GM21515 (cell line): ENCODE measurements around the gene RHBDL1.
A peak's percentile ranks its signal among the peaks of the same experiment; 100 is the strongest.
"Not testable (repeated sequence)": the region's sequence is repeated elsewhere in the genome, so short reads cannot be mapped to it uniquely, and the experiment has no call there.

ENCODE experiments used
- ATAC-seq: cut with Tn5 transposase; IDR thresholded peaks from one replicate; pipeline ENCODE4 v1.9.1; 2021; ENCODE audit not compliant: unreplicated experiment

The RHBDL1 gene

GRCh38 chr16:704552-705380 is 29.3 kb downstream of the RHBDL1 start:
- ATAC-seq: no peak

GRCh38 chr16:705431-706188 is 30.1 kb downstream of the RHBDL1 start, which contains the start of gene FBXL16:
Gene FBXL16, minus strand, starts transcription at chr16:705801. Its CDS starts 8,396 bp downstream, at chr16:697405.
- ATAC-seq: no peak

GRCh38 chr16:706189-707061 is 31.0 kb downstream of the RHBDL1 start:
- ATAC-seq: no peak

GRCh38 chr16:707062-707538 is 31.6 kb downstream of the RHBDL1 start:
- ATAC-seq: no peak

GRCh38 chr16:708019-708418 is 32.5 kb downstream of the RHBDL1 start:
- no peak for ATAC-seq

- ATAC-seq: no peak
Observed at GRCh38 chr16:708959-709358, 33.5 kb downstream of the RHBDL1 start.

- no peak for ATAC-seq
Observed at GRCh38 chr16:709566-710499, 34.4 kb downstream of the RHBDL1 start.

GRCh38 chr16:710500-711075 is 35.1 kb downstream of the RHBDL1 start:
- no peak for ATAC-seq

GRCh38 chr16:711084-711483 is 35.6 kb downstream of the RHBDL1 start:
- ATAC-seq: no peak

- no peak for ATAC-seq
Observed at GRCh38 chr16:711548-712320, 36.3 kb downstream of the RHBDL1 start.

- not testable (repeated sequence) for ATAC-seq
Observed at GRCh38 chr16:712740-713250, 37.3 kb downstream of the RHBDL1 start.

GRCh38 chr16:714079-714478 is 38.6 kb downstream of the RHBDL1 start:
- no peak for ATAC-seq

- peak; percentile 60 for ATAC-seq
Observed at GRCh38 chr16:714558-715476, 39.3 kb downstream of the RHBDL1 start, which contains the start of gene METRN. Gene METRN, plus strand, starts transcription at chr16:715118. Its CDS starts 172 bp downstream, at chr16:715290.

- ATAC-seq: peak; percentile 3
Observed at GRCh38 chr16:715477-716199, 40.2 kb downstream of the RHBDL1 start.

- ATAC-seq: no peak
Observed at GRCh38 chr16:716200-716568, 40.7 kb downstream of the RHBDL1 start.

- ATAC-seq: no peak
Observed at GRCh38 chr16:716768-717325, 41.4 kb downstream of the RHBDL1 start.
